ENCODE results near the gene TCF7L1. TPM values are rescaled to one million over a fixed set of nuclear protein-coding genes. Genes with fewer than 3 reads are reported as not detected.

TCF7L1 gene
- total RNA-seq, 1 donor from 2014 or later = 62.7 TPM

- TF ChIP-seq CTCF (IDR thresholded peaks at IDR 0.05; ENCODE audit: unreplicated experiment) = no peak
- Mint-ChIP-seq H3K36me3 (ENCODE audit: insufficient read depth) (peaks cover 4% of the 10 kb centered on the region), H3K27ac (peak overlapping the region; percentile 62), H3K4me1 (ENCODE audit: low read depth) (peaks cover 20% of the 10 kb centered on the region), H3K27me3 (no peaks in the 10 kb centered on the region), H3K9me3 (ENCODE audit: low read depth) (no peaks in the 10 kb centered on the region), H3K4me3 (ENCODE audit: low read depth) (peak overlapping the region; percentile 88)
- DNase-seq (ENCODE audit: low spot score, unreplicated experiment) = no peak
Measured at GRCh38 chr2:85132397-85132796, 795 bp upstream of the TCF7L1 start.

- H3K4me1 Mint-ChIP-seq (ENCODE audit: low read depth) = peaks cover 20% of the 10 kb centered on the region
- peak overlapping the region; percentile 49 for H3K27ac Mint-ChIP-seq
- no peaks in the 10 kb centered on the region for H3K27me3 Mint-ChIP-seq
- DNase-seq (ENCODE audit: low spot score, unreplicated experiment) = peak; percentile 41
- H3K36me3 Mint-ChIP-seq (ENCODE audit: insufficient read depth) = peaks cover 7% of the 10 kb centered on the region
- peak overlapping the region; percentile 82 for H3K4me3 Mint-ChIP-seq (ENCODE audit: low read depth)
- TF ChIP-seq CTCF (IDR thresholded peaks at IDR 0.05; ENCODE audit: unreplicated experiment) = no peak
- no peaks in the 10 kb centered on the region for H3K9me3 Mint-ChIP-seq (ENCODE audit: low read depth)
Measured at GRCh38 chr2:85133751-85134254, 611 bp downstream of the TCF7L1 start.

- no peaks in the 10 kb centered on the region for H3K9me3 Mint-ChIP-seq (ENCODE audit: low read depth)
- no peak for TF ChIP-seq CTCF (IDR thresholded peaks at IDR 0.05; ENCODE audit: unreplicated experiment)
- H3K4me1 Mint-ChIP-seq (ENCODE audit: low read depth) = peaks cover 20% of the 10 kb centered on the region
Measured at GRCh38 chr2:85134255-85134895, 1.2 kb downstream of the TCF7L1 start.

GRCh38 chr2:85134896-85135659 is 1.9 kb downstream of the TCF7L1 start:
- peak overlapping the region; percentile 82 for H3K4me3 Mint-ChIP-seq (ENCODE audit: low read depth)
- peaks cover 22% of the 10 kb centered on the region for H3K4me1 Mint-ChIP-seq (ENCODE audit: low read depth)
- H3K27me3 Mint-ChIP-seq = no peaks in the 10 kb centered on the region
- no peak for TF ChIP-seq CTCF (IDR thresholded peaks at IDR 0.05; ENCODE audit: unreplicated experiment)
- no peaks in the 10 kb centered on the region for H3K9me3 Mint-ChIP-seq (ENCODE audit: low read depth)
- H3K27ac Mint-ChIP-seq = peak overlapping the region; percentile 93
- DNase-seq (ENCODE audit: low spot score, unreplicated experiment) = no peak
- peaks cover 11% of the 10 kb centered on the region for H3K36me3 Mint-ChIP-seq (ENCODE audit: insufficient read depth)

More at GRCh38 chr2:85134255-85134895, 1.2 kb downstream of the TCF7L1 start:
- peak overlapping the region; percentile 93 for H3K27ac Mint-ChIP-seq
- peaks cover 7% of the 10 kb centered on the region for H3K36me3 Mint-ChIP-seq (ENCODE audit: insufficient read depth)
- peak; percentile 48 for DNase-seq (ENCODE audit: low spot score, unreplicated experiment)
- no peaks in the 10 kb centered on the region for H3K27me3 Mint-ChIP-seq
- H3K4me3 Mint-ChIP-seq (ENCODE audit: low read depth) = peak overlapping the region; percentile 82

- Mint-ChIP-seq H3K36me3 (ENCODE audit: insufficient read depth) (peaks cover 13% of the 10 kb centered on the region), H3K27ac (peak overlapping the region; percentile 93), H3K27me3 (no peaks in the 10 kb centered on the region), H3K4me3 (ENCODE audit: low read depth) (peak overlapping the region; percentile 82), H3K4me1 (ENCODE audit: low read depth) (peaks cover 22% of the 10 kb centered on the region), H3K9me3 (ENCODE audit: low read depth) (no peaks in the 10 kb centered on the region)
- DNase-seq (ENCODE audit: low spot score, unreplicated experiment) = no peak
- no peak for TF ChIP-seq CTCF (IDR thresholded peaks at IDR 0.05; ENCODE audit: unreplicated experiment)
Measured at GRCh38 chr2:85135660-85135914, 2.4 kb downstream of the TCF7L1 start.

Data from progenitor cell of endocrine pancreas (in vitro differentiated cells).